Smooth muscle cell of trachea (primary cell): Measurements from ENCODE around the gene PRICKLE2. TPM values are rescaled to one million over a fixed set of nuclear protein-coding genes. Genes with fewer than 3 reads are reported as not detected.

Experiments used
- total RNA-seq: library from RNA; depleted of rRNA; stranded (reverse); fragments of >200 nt; gene quantifications from 2 replicates; pipeline ENCODE4 v1.2.1, GENCODE V29; 2014

Gene PRICKLE2, protein sequence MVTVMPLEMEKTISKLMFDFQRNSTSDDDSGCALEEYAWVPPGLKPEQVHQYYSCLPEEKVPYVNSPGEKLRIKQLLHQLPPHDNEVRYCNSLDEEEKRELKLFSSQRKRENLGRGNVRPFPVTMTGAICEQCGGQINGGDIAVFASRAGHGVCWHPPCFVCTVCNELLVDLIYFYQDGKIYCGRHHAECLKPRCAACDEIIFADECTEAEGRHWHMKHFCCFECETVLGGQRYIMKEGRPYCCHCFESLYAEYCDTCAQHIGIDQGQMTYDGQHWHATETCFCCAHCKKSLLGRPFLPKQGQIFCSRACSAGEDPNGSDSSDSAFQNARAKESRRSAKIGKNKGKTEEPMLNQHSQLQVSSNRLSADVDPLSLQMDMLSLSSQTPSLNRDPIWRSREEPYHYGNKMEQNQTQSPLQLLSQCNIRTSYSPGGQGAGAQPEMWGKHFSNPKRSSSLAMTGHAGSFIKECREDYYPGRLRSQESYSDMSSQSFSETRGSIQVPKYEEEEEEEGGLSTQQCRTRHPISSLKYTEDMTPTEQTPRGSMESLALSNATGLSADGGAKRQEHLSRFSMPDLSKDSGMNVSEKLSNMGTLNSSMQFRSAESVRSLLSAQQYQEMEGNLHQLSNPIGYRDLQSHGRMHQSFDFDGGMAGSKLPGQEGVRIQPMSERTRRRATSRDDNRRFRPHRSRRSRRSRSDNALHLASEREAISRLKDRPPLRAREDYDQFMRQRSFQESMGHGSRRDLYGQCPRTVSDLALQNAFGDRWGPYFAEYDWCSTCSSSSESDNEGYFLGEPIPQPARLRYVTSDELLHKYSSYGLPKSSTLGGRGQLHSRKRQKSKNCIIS
- 40.7 and 42.8 TPM in 2 replicates for total RNA-seq

DNA sequence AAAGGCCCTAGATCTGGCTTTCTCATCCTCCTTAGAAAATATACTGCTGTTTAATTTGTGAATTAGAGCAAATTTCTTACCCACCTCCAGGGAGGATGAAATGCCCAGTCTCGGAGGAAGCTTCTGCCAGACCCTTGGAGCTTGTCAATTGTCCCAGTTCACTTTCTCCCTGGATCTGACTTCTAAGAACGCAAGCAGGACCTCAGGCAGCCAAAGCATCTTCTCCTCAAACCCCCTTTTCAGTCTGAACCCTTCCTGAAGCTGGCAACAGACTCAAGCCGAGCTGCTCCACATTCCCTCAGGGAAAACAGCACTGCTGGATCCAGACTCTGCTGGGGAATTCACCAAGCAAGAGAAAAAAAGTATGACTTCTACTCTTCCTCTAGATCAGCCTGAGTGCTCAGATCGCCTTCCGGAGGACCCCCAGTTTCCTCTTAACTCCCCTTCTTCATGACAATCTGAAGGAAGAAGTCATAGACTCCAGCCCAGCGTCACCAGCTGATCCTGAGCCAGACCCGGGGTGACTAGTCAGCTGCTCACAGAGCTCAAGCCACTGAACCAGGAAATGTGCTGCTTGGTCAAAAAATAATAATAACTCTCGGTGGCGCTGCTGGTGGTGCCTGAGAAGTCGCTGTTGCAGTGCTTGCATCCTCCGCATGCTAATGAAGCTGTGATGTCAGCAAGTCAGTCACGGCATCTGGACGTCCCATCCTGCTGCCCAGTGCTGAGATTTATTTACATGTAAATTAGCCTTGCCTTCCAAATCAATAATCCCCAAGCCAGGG, at the start of gene PRICKLE2:
Gene PRICKLE2, minus strand, starts transcription at position 641 of the 785 bp plus-strand sequence. CDS start 26,539 bp downstream, outside the sequence.

Other genes starting within 250 kb of the PRICKLE2 start
- 89.8 and 125 TPM in 2 replicates for gene PSMD6, start 202.0 kb downstream of the PRICKLE2 start, total RNA-seq